Placental epithelial cell (primary cell): Measurements from ENCODE around the gene UBL4A. TPM values are rescaled to one million over a fixed set of nuclear protein-coding genes. Genes with fewer than 3 reads are reported as not detected.

Experiments used
- small RNA-seq: library from RNA; depleted of rRNA; stranded (forward); fragments of <200 nt; gene quantifications from one replicate; pipeline ENCODE3, GENCODE V24; 2012
- total RNA-seq: library from RNA; depleted of rRNA; stranded (reverse); fragments of >200 nt; gene quantifications from 2 replicates; pipeline ENCODE4 v1.2.3, GENCODE V29; 2012

UBL4A gene
- total RNA-seq = 48.7 and 56.2 TPM in 2 replicates

GRCh38 chrX:154486396-154487207 lies at the start of gene UBL4A:
Gene UBL4A (minus strand): TSS chrX:154486615. CDS start chrX:154486584, 31 bp downstream.

GRCh38 chrX:154515966-154516655 lies 29.7 kb upstream of the UBL4A start, which contains the start of gene FAM3A:
Gene FAM3A (minus strand): TSS chrX:154516232. CDS start chrX:154515772, 460 bp downstream.

GRCh38 chrX:154490414-154491083 lies 4.1 kb upstream of the UBL4A start, which contains the start of gene SLC10A3:
Gene SLC10A3 (minus strand): TSS chrX:154490629. CDS start chrX:154488940, 1,689 bp downstream.

GRCh38 chrX:154478728-154479622 lies 7.4 kb downstream of the UBL4A start, which contains the start of gene LAGE3:
Gene LAGE3 (minus strand): TSS chrX:154479281. CDS start chrX:154478915, 366 bp downstream.

GRCh38 chrX:154458116-154458953 lies 28.1 kb downstream of the UBL4A start, which contains the start of gene PLXNA3:
Gene PLXNA3 (plus strand): TSS chrX:154458281. CDS start chrX:154460184, 1,903 bp downstream.

GRCh38 chrX:154443992-154444754 lies 42.2 kb downstream of the UBL4A start, which contains the start of gene FAM50A:
Gene FAM50A (plus strand): TSS chrX:154444141. CDS start chrX:154444236, 95 bp downstream.

GRCh38 chrX:154436983-154437752 lies 49.2 kb downstream of the UBL4A start, which contains the start of gene GDI1:
Gene GDI1 (plus strand): TSS chrX:154437154. CDS start chrX:154437255, 101 bp downstream.

Small RNA genes within 50 kb of the gene (small RNA-seq; reads per million reads assigned to genes)
- gene MIR6858 (not detected), gene RN7SL697P (not detected)

Other genes starting within 250 kb of the UBL4A start
- not detected in 2 replicates for gene OPN1MW3, start 229.0 kb downstream of the UBL4A start, total RNA-seq
- not detected in 2 replicates for gene TEX28, start 191.5 kb downstream of the UBL4A start, total RNA-seq
- not detected in 2 replicates for gene TKTL1, start 190.8 kb downstream of the UBL4A start, total RNA-seq
- gene FLNA, start 112.0 kb downstream of the UBL4A start, total RNA-seq = 500 and 1,798 TPM in 2 replicates
- gene EMD, start 107.3 kb downstream of the UBL4A start, total RNA-seq = 32.2 and 45.9 TPM in 2 replicates
- 1,858 and 2,253 TPM in 2 replicates for gene RPL10, start 88.2 kb downstream of the UBL4A start, total RNA-seq
- 65.4 and 86.4 TPM in 2 replicates for gene DNASE1L1, start 77.4 kb downstream of the UBL4A start, total RNA-seq
- 21.2 and 25.1 TPM in 2 replicates for gene TAFAZZIN, start 75.1 kb downstream of the UBL4A start, total RNA-seq
- 76.7 and 89.1 TPM in 2 replicates for gene ATP6AP1, start 57.9 kb downstream of the UBL4A start, total RNA-seq
- 74.9 and 75.0 TPM in 2 replicates for gene GDI1, start 49.5 kb downstream of the UBL4A start, total RNA-seq
- 25.5 and 28.8 TPM in 2 replicates for gene FAM50A, start 42.5 kb downstream of the UBL4A start, total RNA-seq
- gene PLXNA3, start 28.3 kb downstream of the UBL4A start, total RNA-seq = 21.6 and 23.9 TPM in 2 replicates
- 31.4 and 42.2 TPM in 2 replicates for gene LAGE3, start 7.3 kb downstream of the UBL4A start, total RNA-seq
- 56.9 and 65.6 TPM in 2 replicates for gene SLC10A3, start 4.0 kb upstream of the UBL4A start, total RNA-seq
- gene FAM3A, start 29.6 kb upstream of the UBL4A start, total RNA-seq = 25.9 and 31.6 TPM in 2 replicates
- 44.8 and 112 TPM in 2 replicates for gene G6PD, start 60.2 kb upstream of the UBL4A start, total RNA-seq
- 12.2 and 16.1 TPM in 2 replicates for gene IKBKG, start 61.0 kb upstream of the UBL4A start, total RNA-seq
- gene CTAG1A, start 98.5 kb upstream of the UBL4A start, total RNA-seq = not detected in 2 replicates
- not detected in 2 replicates for gene CTAG1B, start 132.7 kb upstream of the UBL4A start, total RNA-seq
- 0.39 TPM in 1 of 2 replicates, not detected in the other for gene CTAG2, start 167.0 kb upstream of the UBL4A start, total RNA-seq